GM12864 (cell line): ENCODE data around the gene CREBL2.

Experiments used
- DNase-seq: peaks from one replicate; pipeline ENCODE4 v3.0.0-alpha.2; 2011; ENCODE audit warnings: low read depth
- H3K4me3 ChIP-seq: 2 replicates; pipeline ENCODE4 v1.5.1; 2011; ENCODE audit warnings: mild to moderate bottlenecking, low read depth, low read length, control low read depth
- CTCF ChIP-seq: IDR thresholded peaks from 2 replicates; pipeline ENCODE4 v1.5.1; 2011; ENCODE audit warnings: low read depth, mild to moderate bottlenecking, moderate library complexity, low read length, control low read depth, inconsistent platforms; ENCODE audit errors: missing control alignments

CREBL2 gene

DNA sequence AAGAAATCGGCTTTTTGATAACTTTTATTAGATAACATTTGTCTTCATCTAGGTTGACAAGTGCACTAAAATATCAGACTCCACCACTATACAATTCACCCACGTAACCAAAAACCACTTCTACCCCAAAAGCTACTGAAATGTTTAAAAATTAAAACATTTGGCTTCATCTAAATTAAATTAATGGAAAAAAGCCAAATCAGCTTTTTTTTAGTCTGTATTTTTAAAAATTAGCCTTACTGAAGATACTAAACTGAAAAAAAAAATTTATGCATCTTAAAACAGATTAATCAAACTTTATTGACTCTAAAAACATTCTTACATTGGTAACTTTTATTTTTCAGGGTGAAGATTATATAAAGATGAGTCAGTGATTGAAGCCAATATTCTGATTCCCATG lies 30.0 kb downstream of the CREBL2 start:
- H3K4me3 ChIP-seq, result no peak overlapping the region
- no peak for TF ChIP-seq CTCF
- DNase-seq, result no peak

DNA sequence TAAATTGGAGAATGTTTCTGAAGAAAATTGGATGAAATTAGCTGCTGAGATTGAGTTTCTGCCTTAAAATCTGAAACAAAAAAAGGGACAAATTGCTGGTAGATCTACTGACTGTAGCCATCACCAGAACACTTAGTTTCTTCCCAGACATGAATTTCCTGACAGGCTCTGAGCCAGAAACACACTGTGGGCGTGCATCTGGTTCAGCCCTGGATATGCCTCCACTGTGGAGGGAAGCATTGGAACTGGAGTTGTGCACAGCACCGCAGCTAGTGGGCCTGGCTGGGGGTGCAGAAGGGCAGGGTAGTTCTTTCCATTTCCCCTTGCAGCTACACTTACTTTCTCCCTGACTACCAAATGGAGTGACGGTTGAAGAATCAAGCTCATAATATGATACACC lies 31.2 kb downstream of the CREBL2 start:
- DNase-seq, result no peak
- TF ChIP-seq CTCF, result no peak
- H3K4me3 ChIP-seq, result no peak overlapping the region

DNA sequence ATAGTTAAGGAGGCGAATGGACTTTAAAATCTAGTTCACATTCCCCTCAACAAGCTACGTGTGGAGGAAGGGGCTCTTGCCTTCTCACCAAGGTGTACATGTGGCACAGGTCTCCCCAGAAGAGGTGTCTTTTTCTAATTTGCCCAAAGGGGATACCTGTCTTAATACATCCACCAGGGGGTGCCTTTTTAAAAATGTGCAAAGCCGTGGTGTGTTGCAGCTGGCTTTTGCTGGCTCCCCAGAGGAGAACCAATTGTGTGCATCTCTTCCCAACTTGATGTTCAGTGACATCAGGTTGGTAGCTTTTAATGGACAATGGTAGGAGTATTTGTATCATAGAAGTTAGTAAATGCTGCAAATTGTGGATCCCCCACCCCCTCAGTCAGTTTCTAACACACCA lies 33.8 kb downstream of the CREBL2 start:
- peak; percentile 59 for DNase-seq
- peak; percentile 75 for TF ChIP-seq CTCF

DNA sequence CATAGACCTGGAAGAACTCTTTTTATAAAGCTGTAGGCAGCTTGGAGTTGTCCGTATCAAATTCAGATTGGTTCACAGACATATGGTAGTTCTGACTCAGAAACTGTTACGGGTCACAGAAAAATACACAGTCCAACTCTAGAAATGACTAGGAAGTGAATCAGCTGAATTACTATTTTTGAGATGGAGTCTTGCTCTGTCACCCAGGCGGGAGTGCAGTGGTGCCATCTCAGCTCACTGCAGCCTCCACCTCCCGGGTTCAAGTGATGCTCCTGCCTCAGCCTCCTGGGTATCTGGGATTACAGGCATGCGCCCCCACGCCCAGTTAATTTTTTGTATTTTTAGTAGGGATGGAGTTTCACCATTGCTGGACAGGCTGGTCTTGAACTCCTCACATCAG lies 34.3 kb downstream of the CREBL2 start:
- H3K4me3 ChIP-seq, result peak overlapping the region; percentile 31; the same call in 1 of the 2 replicates
- DNase-seq, result peak; percentile 77

More for the DNA sequence above, 33.8 kb downstream of the CREBL2 start:
- H3K4me3 ChIP-seq, result peak overlapping the region; percentile 31; the same call in 1 of the 2 replicates

- no peak for TF ChIP-seq CTCF
- H3K4me3 ChIP-seq, result no peak overlapping the region
- DNase-seq, result peak; percentile 66
Observed at GRCh38 chr12:12646483-12647072, 34.9 kb downstream of the CREBL2 start.

- no peak for DNase-seq
- H3K4me3 ChIP-seq, result no peak overlapping the region
- TF ChIP-seq CTCF, result no peak
Observed at GRCh38 chr12:12648284-12648683, 36.6 kb downstream of the CREBL2 start.

DNA sequence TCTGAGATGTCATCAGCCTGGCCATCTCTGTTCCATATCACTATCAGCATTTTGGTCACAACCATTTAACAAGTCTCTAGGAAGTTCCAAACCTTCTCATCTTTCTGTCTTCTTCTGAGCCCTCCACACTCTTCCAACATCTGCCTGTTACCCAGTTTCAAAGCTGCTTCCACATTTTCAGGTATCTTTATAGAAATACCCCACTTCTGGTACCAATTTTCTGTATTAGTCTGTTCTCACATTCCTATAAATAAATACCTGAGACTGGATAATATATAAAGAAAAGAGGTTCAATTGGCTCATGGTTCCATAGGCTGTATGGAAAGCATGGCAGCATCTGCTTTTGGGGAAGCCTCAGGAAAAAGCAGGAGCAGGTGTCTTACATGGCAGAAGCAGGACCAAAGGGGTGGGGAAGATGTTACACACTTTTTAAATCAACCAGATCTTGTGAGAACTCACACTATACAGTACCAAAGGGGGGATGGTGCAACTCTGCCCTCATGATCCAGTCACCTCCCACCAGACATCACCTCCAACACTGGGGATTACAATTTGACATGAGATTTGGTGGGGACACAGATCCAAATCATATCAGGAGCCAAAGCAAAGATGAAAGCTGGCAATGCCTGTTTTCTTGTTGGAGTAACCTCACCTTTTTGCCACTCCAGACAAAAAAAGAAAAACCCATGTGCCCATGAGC lies 37.4 kb downstream of the CREBL2 start:
- no peak for TF ChIP-seq CTCF
- no peak overlapping the region for H3K4me3 ChIP-seq
- no peak for DNase-seq
